Stimulated activated CD8-positive, alpha-beta memory T cell treated with anti-CD3 and anti-CD28 coated beads, Interleukin-4, amount 100 ng/mL, for 4 hours (primary cell): Measurements from ENCODE around the gene FCN2.

Experiments used
- DNase-seq, 2 donors: peaks; one replicate each; pipeline ENCODE4 v3.0.0-alpha.2; 2020; ENCODE audit warnings: low read depth in 2 of 2, low spot score in 1 of 2

The FCN2 gene

GRCh38 chr9:134929193-134930158 lies 48.9 kb downstream of the FCN2 start:
- no peak for DNase-seq

GRCh38 chr9:134930398-134930797 lies 49.8 kb downstream of the FCN2 start:
- DNase-seq, result no peak

- no peak for DNase-seq
These were observed 51.6 kb downstream of the FCN2 start for GRCh38 chr9:134932171-134932570.

- DNase-seq, result no peak
These were observed 52.0 kb downstream of the FCN2 start for GRCh38 chr9:134932606-134933005.

- no peak for DNase-seq
These were observed 52.6 kb downstream of the FCN2 start for GRCh38 chr9:134933076-134933659.

- no peak for DNase-seq
These were observed 54.5 kb downstream of the FCN2 start for GRCh38 chr9:134935056-134935640.

GRCh38 chr9:134935701-134936345 lies 55.2 kb downstream of the FCN2 start:
- no peak for DNase-seq

GRCh38 chr9:134936346-134937163 lies 55.9 kb downstream of the FCN2 start:
- DNase-seq, result no peak
